IMR-90 (cell line): ENCODE measurements around the gene CDIP1. TPM values are rescaled to one million over a fixed set of nuclear protein-coding genes. Genes with fewer than 3 reads are reported as not detected.

Experiments used
- ATAC-seq: fragments of 200-7000 bp; cut with Tn5 transposase; 2 replicates; pipeline ENCODE4 v1.9.1; 2020; ENCODE audit warnings: low read depth, mild to moderate bottlenecking, moderate library complexity
- BruUV-seq: library from RNA; stranded (reverse); fragments of 400-500 nt; replicated peaks from 2 replicates; lab custom pipeline; 2021; lab: Mats Ljungman, UMichigan
- CTCF ChIA-PET: fragments of 300-600 bp; formaldehyde crosslinking; extraction: SDS; loops from one replicate; lab custom pipeline; 2021; ENCODE audit warnings: antibody characterized with exemption; lab: Yijun Ruan, JAX
- POLR2A ChIA-PET: fragments of 300-600 bp; sonication (Branson Sonifier 250); formaldehyde crosslinking; loops from one replicate; lab custom pipeline; 2022; ENCODE audit warnings: antibody characterized with exemption; ENCODE audit not compliant: unreplicated experiment; lab: Charles Lee
- DNase-seq: peaks from one replicate; pipeline ENCODE4 v3.0.0; 2013
- H2AFZ ChIP-seq: replicated peaks from 2 replicates; pipeline ENCODE3; 2013; ENCODE audit warnings: low read length, mild to moderate bottlenecking; ENCODE audit not compliant: poor library complexity
- H2AK5ac ChIP-seq: 2 replicates; pipeline ENCODE4 v1.6.1; 2013; ENCODE audit warnings: low read depth, low read length, inconsistent platforms
- H2AK9ac ChIP-seq: replicated peaks from 2 replicates; pipeline ENCODE3; 2013; ENCODE audit warnings: mild to moderate bottlenecking, low read depth, low read length, moderate library complexity; ENCODE audit not compliant: poor library complexity
- H2BK120ac ChIP-seq: 2 replicates; pipeline ENCODE4 v1.6.1; 2013; ENCODE audit warnings: low read depth, low read length, inconsistent platforms
- H2BK15ac ChIP-seq: 3 replicates; pipeline ENCODE4 v1.6.1; 2013; ENCODE audit warnings: low read depth, low read length, inconsistent platforms
- H2BK20ac ChIP-seq: 2 replicates; pipeline ENCODE4 v1.6.1; 2013; ENCODE audit warnings: low read depth, mild to moderate bottlenecking, inconsistent platforms, low read length, moderate library complexity
- H2BK5ac ChIP-seq: 2 replicates; pipeline ENCODE4 v1.6.1; 2013; ENCODE audit warnings: mild to moderate bottlenecking, low read depth, low read length, inconsistent platforms; ENCODE audit not compliant: poor library complexity, severe bottlenecking
- H3K14ac ChIP-seq: replicated peaks from 2 replicates; pipeline ENCODE4 v1.6.1; 2013; ENCODE audit warnings: low read depth, low read length, inconsistent platforms
- H3K18ac ChIP-seq: 2 replicates; pipeline ENCODE4 v1.6.1; 2013; ENCODE audit warnings: low read depth, low read length, control low read depth
- H3K23ac ChIP-seq: 2 replicates; pipeline ENCODE4 v1.6.1; 2013; ENCODE audit warnings: low read depth, low read length, inconsistent platforms
- H3K27ac ChIP-seq: 2 replicates; pipeline ENCODE4 v1.5.1; 2013; ENCODE audit warnings: mild to moderate bottlenecking, control low read depth, low read length; ENCODE audit not compliant: insufficient read depth
- H3K27me3 ChIP-seq: 2 replicates; pipeline ENCODE4 v1.6.1; 2013; ENCODE audit warnings: low read length; ENCODE audit not compliant: control insufficient read depth, insufficient read depth
- H3K36me3 ChIP-seq: 2 replicates; pipeline ENCODE4 v1.6.1; 2013; ENCODE audit warnings: low read length, mixed read lengths; ENCODE audit not compliant: control insufficient read depth, insufficient read depth
- H3K4ac ChIP-seq: 2 replicates; pipeline ENCODE4 v1.6.1; 2013; ENCODE audit warnings: low read depth, low read length, inconsistent platforms
- H3K4me1 ChIP-seq: 2 replicates; pipeline ENCODE4 v1.6.1; 2013; ENCODE audit warnings: low read length, mixed read lengths; ENCODE audit not compliant: control insufficient read depth, insufficient read depth
- H3K4me2 ChIP-seq: 2 replicates; pipeline ENCODE4 v1.6.1; 2013; ENCODE audit warnings: low read depth, mild to moderate bottlenecking, control low read depth, low read length, moderate library complexity
- H3K4me3 ChIP-seq: 2 replicates; pipeline ENCODE4 v1.5.1; 2013; ENCODE audit warnings: low read depth, mild to moderate bottlenecking, control low read depth, low read length, moderate library complexity; ENCODE audit not compliant: insufficient read depth
- H3K56ac ChIP-seq: 2 replicates; pipeline ENCODE4 v1.6.1; 2013; ENCODE audit warnings: low read length, inconsistent platforms; ENCODE audit not compliant: insufficient read depth; ENCODE audit errors: extremely low read depth
- H3K79me1 ChIP-seq, 2 experiments: 2 replicates each; pipeline ENCODE4 v1.6.1; 2013; ENCODE audit warnings: low read length in 2 of 2, inconsistent platforms in 1 of 2, low read depth in 1 of 2
- H3K9ac ChIP-seq: 2 replicates; pipeline ENCODE4 v1.6.1; 2013; ENCODE audit warnings: low read depth, low read length, control low read depth
- H3K9me1 ChIP-seq: 2 replicates; pipeline ENCODE4 v1.6.1; 2013; ENCODE audit warnings: low read length, inconsistent platforms; ENCODE audit not compliant: insufficient read depth
- H3K9me3 ChIP-seq: 2 replicates; pipeline ENCODE4 v1.6.1; 2013; ENCODE audit warnings: low read length; ENCODE audit not compliant: control insufficient read depth, insufficient read depth
- H4K20me1 ChIP-seq: 2 replicates; pipeline ENCODE4 v1.6.1; 2013; ENCODE audit warnings: low read length, inconsistent platforms; ENCODE audit not compliant: insufficient read depth
- H4K5ac ChIP-seq: 2 replicates; pipeline ENCODE4 v1.6.1; 2013; ENCODE audit warnings: mild to moderate bottlenecking, low read depth, low read length, control low read depth
- H4K8ac ChIP-seq, 2 experiments: 2 replicates each; pipeline ENCODE4 v1.6.1; 2013; ENCODE audit warnings: low read depth in 2 of 2, low read length in 2 of 2, control low read depth in 1 of 2, inconsistent platforms in 1 of 2
- H4K91ac ChIP-seq: 2 replicates; pipeline ENCODE4 v1.6.1; 2013; ENCODE audit warnings: low read depth, low read length, inconsistent platforms; ENCODE audit not compliant: insufficient read depth
- BHLHE40 ChIP-seq: fragments of 150-350 bp; IDR thresholded peaks from 2 replicates; pipeline ENCODE4 v1.6.1; 2016; ENCODE audit warnings: mild to moderate bottlenecking, low read depth, low read length
- CEBPB ChIP-seq: IDR thresholded peaks from 2 replicates; pipeline ENCODE4 v1.6.1; 2012; ENCODE audit warnings: low read depth, low read length, improper control_type of control experiment
- CTCF ChIP-seq: conservative IDR thresholded peaks from 2 replicates; pipeline ENCODE4 v1.5.1; 2012; ENCODE audit warnings: mild to moderate bottlenecking, low read depth, low read length, improper control_type of control experiment
- ELK1 ChIP-seq: fragments of 150-350 bp; IDR thresholded peaks from 2 replicates; pipeline ENCODE4 v1.6.1; 2016; ENCODE audit warnings: low read depth, mild to moderate bottlenecking, low read length, moderate library complexity, borderline replicate concordance
- FOS ChIP-seq: fragments of 150-350 bp; IDR thresholded peaks from 2 replicates; pipeline ENCODE4 v1.6.1; 2016; ENCODE audit warnings: low read depth, low read length
- MXI1 ChIP-seq: IDR thresholded peaks from 2 replicates; pipeline ENCODE4 v1.6.1; 2012; ENCODE audit warnings: low read depth, mild to moderate bottlenecking, low read length, moderate library complexity, borderline replicate concordance
- NFE2L2 ChIP-seq: fragments of 150-350 bp; IDR thresholded peaks from 2 replicates; pipeline ENCODE4 v1.6.1; 2016; ENCODE audit warnings: low read depth, mild to moderate bottlenecking, low read length
- POLR2A ChIP-seq: IDR thresholded peaks from 2 replicates; pipeline ENCODE4 v1.6.1; 2012; ENCODE audit warnings: mild to moderate bottlenecking, low read depth, low read length
- RCOR1 ChIP-seq: IDR thresholded peaks from 2 replicates; pipeline ENCODE4 v1.6.1; 2012; ENCODE audit warnings: mild to moderate bottlenecking, low read length, improper control_type of control experiment; ENCODE audit not compliant: insufficient replicate concordance
- RFX5 ChIP-seq: IDR thresholded peaks from 2 replicates; pipeline ENCODE4 v1.8.0; 2012; ENCODE audit warnings: low read depth, mild to moderate bottlenecking, low read length, moderate library complexity
- USF2 ChIP-seq: fragments of 150-350 bp; IDR thresholded peaks from 2 replicates; pipeline ENCODE4 v1.6.1; 2017; ENCODE audit warnings: mild to moderate bottlenecking, antibody characterized with exemption, low read length, low read depth
- WGBS, 2 experiments: methylation state at CpG; one replicate each; pipeline versions ENCODE4 v1.1.5 to v1.1.7; 2013; ENCODE audit warnings: missing lambda C conversion rate in 2 of 2; ENCODE audit not compliant: insufficient read length in 1 of 2; ENCODE audit errors: extremely low coverage in 2 of 2; 5-methylcytosine and 5-hydroxymethylcytosine counted together
- dilution Hi-C: fragments of 300-500 bp; cut with HindIII; formaldehyde crosslinking; loops from one replicate; pipeline ENCODE4 v1.14.3; 2018; ENCODE audit warnings: low sequenced_read_pairs; ENCODE audit not compliant: unreplicated experiment
- in situ Hi-C: fragments of 300-500 bp; cut with MboI; formaldehyde crosslinking; loops from 3 replicates; pipeline ENCODE4 v1.14.3; 2019; ENCODE audit warnings: low sequenced_read_pairs, inconsistent platforms, mixed read lengths
- intact Hi-C: fragments of 100-400 bp; cut with micrococcal nuclease; formaldehyde crosslinking; loops from 2 replicates; pipeline ENCODE4 v1.10.0; 2022
- polyA plus RNA-seq, 3 experiments: library from polyadenylated mRNA; depleted of rRNA; stranded (reverse); fragments of >200 nt; gene quantifications; 2 replicates each; pipeline ENCODE4 v1.2.3, GENCODE V29; 2012; ENCODE audit warnings: low replicate concordance in 1 of 3
- total RNA-seq: library from RNA; depleted of rRNA; stranded (reverse); fragments of >200 nt; gene quantifications from 2 replicates; pipeline ENCODE4 v1.2.3, GENCODE V29; 2012

CDIP1 gene
- total and polyA plus RNA-seq, 2 of the 4 experiments (the other 2 are of a cell fraction), result 4.8 to 14.6 TPM

- Histone ChIP-seq H3K56ac (no peak overlapping the region), H3K9ac (no peak overlapping the region), H3K79me1 (peaks cover 3 to 41% of the 10 kb centered on the region in 2 experiments), H3K4me1 (no peaks in the 10 kb centered on the region), H3K14ac (no peak overlapping the region), H3K4me3 (no peak overlapping the region), H2AFZ (no peak overlapping the region), H3K9me1 (no peaks in the 10 kb centered on the region), H4K20me1 (peaks cover 13% of the 10 kb centered on the region), H3K27me3 (no peaks in the 10 kb centered on the region), H2BK20ac (no peak overlapping the region), H3K27ac (no peak overlapping the region), H3K36me3 (peaks cover 65% of the 10 kb centered on the region), H3K9me3 (no peaks in the 10 kb centered on the region), H4K8ac (no peak overlapping the region), H3K23ac (no peak overlapping the region), H2BK5ac (no peak overlapping the region), H2BK15ac (no peak overlapping the region), H4K91ac (no peak overlapping the region), H2BK120ac (no peak overlapping the region), H3K18ac (no peak overlapping the region), H4K5ac (no peak overlapping the region), H3K4me2 (no peak overlapping the region), H2AK9ac (no peak overlapping the region), H2AK5ac (no peak overlapping the region), H3K4ac (no peak overlapping the region)
- WGBS, 2 experiments, result no CpG with 5 or more reads among the region's 5 CpGs
- TF ChIP-seq CEBPB (no peak), USF2 (no peak), POLR2A (no peak), RCOR1 (no peak), FOS (no peak), RFX5 (no peak), MXI1 (no peak), ELK1 (no peak), NFE2L2 (no peak), CTCF (no peak), BHLHE40 (no peak)
- dilution Hi-C loops (no loop called here), in situ Hi-C loops (loop anchor here (5.0 to 25.0 kb wide), 2 partner anchors 37 to 452 kb away; partner anchors contain the start of gene SEC14L5), intact Hi-C loops (loop anchor here (10.0 kb wide), 1 partner anchor 445 kb away; the partner anchor contains the start of gene SEC14L5)
- ChIA-PET CTCF (no interaction called here), POLR2A (no interaction called here)
- no TSS peak for BruUV-seq
- DNase-seq (no peak), ATAC-seq (no peak)
Measured at GRCh38 chr16:4510131-4510530, 28.4 kb downstream of the CDIP1 start.
